ENCODE results near the gene SPDYE16.
"Not testable (repeated sequence)": the region's sequence is repeated elsewhere in the genome, so short reads cannot be mapped to it uniquely, and the experiment has no call there.

GRCh38 chr7:76561342-76561741 lies 18.2 kb upstream of the SPDYE16 start:
- TF ChIP-seq POLR2AphosphoS5 (IDR thresholded peaks at IDR 0.05; ENCODE audit: borderline replicate concordance, low read depth, low read length); EZH2 (IDR thresholded peaks at IDR 0.05): not testable (repeated sequence)
